T-helper 2 cell treated with Interferon-gamma antibody and Interleukin-4, amounts not matched to agents 5 μg/mL and 100 μg/mL, for 36 hours (primary cell): Measurements from ENCODE around the gene FAM50A.

Experiments
- DNase-seq: peaks from one replicate; pipeline ENCODE4 v3.0.0; 2021; ENCODE audit warnings: low spot score
- H3K27ac Mint-ChIP-seq: one replicate; pipeline ENCODE4 v1.8.0; 2021; ENCODE audit warnings: mild to moderate bottlenecking, mixed read lengths
- H3K27me3 Mint-ChIP-seq: one replicate; pipeline ENCODE4 v1.8.0; 2021; ENCODE audit warnings: low read depth, mixed read lengths
- H3K36me3 Mint-ChIP-seq: one replicate; pipeline ENCODE4 v1.8.0; 2021; ENCODE audit warnings: low read depth, mixed read lengths
- H3K4me1 Mint-ChIP-seq: one replicate; pipeline ENCODE4 v1.8.0; 2021; ENCODE audit warnings: low read depth, mixed read lengths
- H3K4me3 Mint-ChIP-seq: one replicate; pipeline ENCODE4 v1.8.0; 2022; ENCODE audit warnings: mild to moderate bottlenecking, moderate library complexity, mixed read lengths
- H3K9me3 Mint-ChIP-seq: one replicate; pipeline ENCODE4 v1.8.0; 2021; ENCODE audit warnings: mixed read lengths

Gene FAM50A

GRCh38 chrX:154458116-154458953, 14.4 kb downstream of the FAM50A start, which contains the start of gene PLXNA3:
TSS of gene PLXNA3 (plus strand) at chrX:154458281. CDS start at chrX:154460184, 1,903 bp downstream.
- peak; percentile 45 for DNase-seq
- H3K27ac Mint-ChIP-seq = peak within 1 kb of the TSS; percentile 93
- H3K27me3 Mint-ChIP-seq = no peaks in the 10 kb centered on the region
- H3K4me3 Mint-ChIP-seq = peak within 1 kb of the TSS; percentile 94
- H3K9me3 Mint-ChIP-seq = no peaks in the 10 kb centered on the region
- H3K36me3 Mint-ChIP-seq = peaks cover 2% of the 10 kb centered on the region
- H3K4me1 Mint-ChIP-seq = peaks cover 5% of the 10 kb centered on the region

GRCh38 chrX:154458954-154459778, 15.2 kb downstream of the FAM50A start:
- peaks cover 2% of the 10 kb centered on the region for H3K36me3 Mint-ChIP-seq
- peaks cover 5% of the 10 kb centered on the region for H3K4me1 Mint-ChIP-seq
- peak overlapping the region; percentile 78 for H3K4me3 Mint-ChIP-seq
- H3K27me3 Mint-ChIP-seq = no peaks in the 10 kb centered on the region
- no peaks in the 10 kb centered on the region for H3K9me3 Mint-ChIP-seq
- peak overlapping the region; percentile 75 for H3K27ac Mint-ChIP-seq
- DNase-seq = no peak

GRCh38 chrX:154459832-154460231, 15.9 kb downstream of the FAM50A start:
- Mint-ChIP-seq H3K9me3 (no peaks in the 10 kb centered on the region), H3K4me1 (peaks cover 5% of the 10 kb centered on the region), H3K36me3 (no peaks in the 10 kb centered on the region), H3K27ac (no peak overlapping the region), H3K4me3 (peak overlapping the region; percentile 36), H3K27me3 (no peaks in the 10 kb centered on the region)
- DNase-seq = no peak

- no peaks in the 10 kb centered on the region for H3K27me3 Mint-ChIP-seq
- H3K36me3 Mint-ChIP-seq = no peaks in the 10 kb centered on the region
- H3K4me3 Mint-ChIP-seq = peak overlapping the region; percentile 36
- peaks cover 5% of the 10 kb centered on the region for H3K4me1 Mint-ChIP-seq
- no peaks in the 10 kb centered on the region for H3K9me3 Mint-ChIP-seq
- DNase-seq = no peak
- H3K27ac Mint-ChIP-seq = no peak overlapping the region
Observed at GRCh38 chrX:154460326-154460725, 16.4 kb downstream of the FAM50A start.

- H3K4me3 Mint-ChIP-seq = no peak overlapping the region
- H3K27ac Mint-ChIP-seq = no peak overlapping the region
- no peak for DNase-seq
- H3K36me3 Mint-ChIP-seq = no peaks in the 10 kb centered on the region
- peaks cover 1% of the 10 kb centered on the region for H3K4me1 Mint-ChIP-seq
- H3K9me3 Mint-ChIP-seq = no peaks in the 10 kb centered on the region
- H3K27me3 Mint-ChIP-seq = no peaks in the 10 kb centered on the region
Observed at GRCh38 chrX:154462396-154462795, 18.5 kb downstream of the FAM50A start.

- no peaks in the 10 kb centered on the region for H3K4me1 Mint-ChIP-seq
- H3K36me3 Mint-ChIP-seq = no peaks in the 10 kb centered on the region
- DNase-seq = no peak
Observed at GRCh38 chrX:154463611-154464220, 19.8 kb downstream of the FAM50A start.

GRCh38 chrX:154464806-154465365, 20.9 kb downstream of the FAM50A start:
- DNase-seq = no peak
- Mint-ChIP-seq H3K4me1 (no peaks in the 10 kb centered on the region), H3K36me3 (no peaks in the 10 kb centered on the region), H3K4me3 (no peak overlapping the region), H3K27me3 (no peaks in the 10 kb centered on the region), H3K9me3 (no peaks in the 10 kb centered on the region), H3K27ac (no peak overlapping the region)

More at GRCh38 chrX:154463611-154464220, 19.8 kb downstream of the FAM50A start:
- Mint-ChIP-seq H3K9me3 (no peaks in the 10 kb centered on the region), H3K27me3 (no peaks in the 10 kb centered on the region), H3K4me3 (no peak overlapping the region), H3K27ac (no peak overlapping the region)

- Mint-ChIP-seq H3K4me1 (no peaks in the 10 kb centered on the region), H3K4me3 (no peak overlapping the region), H3K9me3 (no peaks in the 10 kb centered on the region), H3K27ac (no peak overlapping the region), H3K36me3 (no peaks in the 10 kb centered on the region), H3K27me3 (no peaks in the 10 kb centered on the region)
- DNase-seq = no peak
Observed at GRCh38 chrX:154465601-154466000, 21.7 kb downstream of the FAM50A start.

GRCh38 chrX:154466036-154466435, 22.1 kb downstream of the FAM50A start:
- no peaks in the 10 kb centered on the region for H3K36me3 Mint-ChIP-seq
- no peaks in the 10 kb centered on the region for H3K27me3 Mint-ChIP-seq
- H3K9me3 Mint-ChIP-seq = no peaks in the 10 kb centered on the region
- no peak for DNase-seq
- H3K4me1 Mint-ChIP-seq = no peaks in the 10 kb centered on the region
- H3K4me3 Mint-ChIP-seq = no peak overlapping the region
- no peak overlapping the region for H3K27ac Mint-ChIP-seq

GRCh38 chrX:154466907-154467306, 23.0 kb downstream of the FAM50A start:
- no peaks in the 10 kb centered on the region for H3K9me3 Mint-ChIP-seq
- no peak overlapping the region for H3K4me3 Mint-ChIP-seq
- H3K4me1 Mint-ChIP-seq = no peaks in the 10 kb centered on the region
- no peaks in the 10 kb centered on the region for H3K27me3 Mint-ChIP-seq
- no peaks in the 10 kb centered on the region for H3K36me3 Mint-ChIP-seq
- no peak for DNase-seq
- no peak overlapping the region for H3K27ac Mint-ChIP-seq

- Mint-ChIP-seq H3K9me3 (no peaks in the 10 kb centered on the region), H3K4me1 (no peaks in the 10 kb centered on the region), H3K27ac (no peak overlapping the region), H3K36me3 (no peaks in the 10 kb centered on the region), H3K4me3 (no peak overlapping the region), H3K27me3 (no peaks in the 10 kb centered on the region)
- DNase-seq = no peak
Observed at GRCh38 chrX:154467556-154467955, 23.6 kb downstream of the FAM50A start.

GRCh38 chrX:154468217-154468616, 24.3 kb downstream of the FAM50A start:
- Mint-ChIP-seq H3K9me3 (no peaks in the 10 kb centered on the region), H3K36me3 (no peaks in the 10 kb centered on the region), H3K4me1 (no peaks in the 10 kb centered on the region), H3K27me3 (no peaks in the 10 kb centered on the region), H3K4me3 (no peak overlapping the region), H3K27ac (no peak overlapping the region)
- DNase-seq = no peak

- Mint-ChIP-seq H3K27me3 (no peaks in the 10 kb centered on the region), H3K36me3 (no peaks in the 10 kb centered on the region), H3K4me3 (no peak overlapping the region), H3K4me1 (no peaks in the 10 kb centered on the region), H3K27ac (no peak overlapping the region), H3K9me3 (no peaks in the 10 kb centered on the region)
- DNase-seq = no peak
Observed at GRCh38 chrX:154469114-154469513, 25.2 kb downstream of the FAM50A start.
